ENCODE measurements around the gene PSTPIP1. TPM values are rescaled to one million over a fixed set of nuclear protein-coding genes. Genes with fewer than 3 reads are reported as not detected.

The PSTPIP1 gene
- total RNA-seq, 2 experiments from 2014 or later, result 1.5 to 27.4 TPM

DNA sequence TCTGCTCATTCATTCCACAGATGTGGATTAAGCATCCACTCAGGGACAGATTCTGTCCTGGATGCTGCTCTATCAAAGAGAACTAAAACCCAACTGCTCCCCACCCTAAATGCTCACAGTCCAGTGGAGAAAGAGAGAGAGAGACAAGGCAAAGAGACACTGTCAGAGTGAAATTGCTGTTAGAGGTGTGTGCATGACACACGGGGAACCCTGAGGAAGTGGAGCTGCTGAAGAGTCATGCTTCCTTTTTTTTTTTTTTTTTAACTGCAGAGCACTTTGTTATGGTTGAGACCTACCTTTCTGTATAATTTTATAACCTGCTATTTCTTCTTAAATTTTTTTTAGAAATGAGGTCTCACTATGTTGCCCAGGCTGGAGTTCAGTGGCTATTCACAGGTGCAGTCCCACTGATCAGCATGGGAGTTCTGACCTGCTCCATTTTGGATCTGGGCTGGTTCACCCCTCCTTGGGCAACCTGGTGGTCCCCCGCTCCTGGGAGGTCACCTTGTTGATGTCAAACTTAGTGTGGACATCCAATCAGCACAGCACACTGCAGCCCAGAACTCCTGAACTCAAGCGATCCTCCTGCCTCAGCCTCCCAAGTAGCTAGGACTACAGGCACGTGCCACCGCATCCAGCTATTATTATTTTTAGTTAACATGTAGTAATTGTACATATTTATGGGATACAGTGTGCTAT lies 18.2 kb upstream of the PSTPIP1 start:
- Histone ChIP-seq H2AFZ (ENCODE audit: low read length) (no peak overlapping the region), H3K79me2 (ENCODE audit: insufficient read depth, low read depth, low read length) (no peaks in the 10 kb centered on the region), H3K9me3 (ENCODE audit: low read length) (no peaks in the 10 kb centered on the region), H3K4me1 (ENCODE audit: insufficient read depth, low read length, poor library complexity, severe bottlenecking) (no peaks in the 10 kb centered on the region), H4K20me1 (ENCODE audit: insufficient read depth, low read length) (no peaks in the 10 kb centered on the region), H3K36me3 (ENCODE audit: insufficient read depth, low read length) (no peaks in the 10 kb centered on the region), H3K4me2 (ENCODE audit: low read length) (no peak overlapping the region), H3K4me3 (ENCODE audit: low read depth, low read length, poor library complexity, severe bottlenecking) (no peak overlapping the region), H3K27ac (ENCODE audit: low read depth, low read length, poor library complexity, severe bottlenecking) (no peak overlapping the region), H3K9me2 (ENCODE audit: insufficient read depth, low read length) (no peaks in the 10 kb centered on the region)
- no TSS peak for BruUV-seq (replicated peaks)
- no peak for DNase-seq (ENCODE audit: low spot score)
- intact Hi-C loops (cut with micrococcal nuclease; ENCODE audit: unreplicated experiment), result no loop called here
- ChIA-PET POLR2A (interaction anchor here (0.6 to 1.2 kb wide), 4 partner anchors 15 to 808 kb away, joined by 3 to 6 read pairs (median 4); no protein-coding TSS in a partner anchor), CTCF (ENCODE audit: unreplicated experiment) (no interaction called here)
- TF ChIP-seq EZH2phosphoT487 (IDR thresholded peaks at IDR 0.05; ENCODE audit: borderline replicate concordance, low read depth, low read length), result no peak
- no peak for TF ChIP-seq CTCF (conservative IDR thresholded peaks at IDR 0.05; ENCODE audit: low read length)

- no TSS peak for BruUV-seq (replicated peaks)
- Histone ChIP-seq H3K9me2 (ENCODE audit: insufficient read depth, low read length) (no peaks in the 10 kb centered on the region), H3K4me2 (ENCODE audit: low read length) (no peak overlapping the region), H3K4me3 (ENCODE audit: low read depth, low read length, poor library complexity, severe bottlenecking) (no peak overlapping the region), H2AFZ (ENCODE audit: low read length) (no peak overlapping the region), H3K9me3 (ENCODE audit: low read length) (no peaks in the 10 kb centered on the region), H4K20me1 (ENCODE audit: insufficient read depth, low read length) (no peaks in the 10 kb centered on the region), H3K79me2 (ENCODE audit: insufficient read depth, low read depth, low read length) (no peaks in the 10 kb centered on the region), H3K27ac (ENCODE audit: low read depth, low read length, poor library complexity, severe bottlenecking) (no peak overlapping the region), H3K4me1 (ENCODE audit: insufficient read depth, low read length, poor library complexity, severe bottlenecking) (no peaks in the 10 kb centered on the region), H3K36me3 (ENCODE audit: insufficient read depth, low read length) (no peaks in the 10 kb centered on the region)
- ChIA-PET CTCF (ENCODE audit: unreplicated experiment) (interaction anchor here (0.7 kb wide), 2 partner anchors 9 to 20 kb away, joined by 4 to 5 read pairs; no protein-coding TSS in a partner anchor), POLR2A (interaction anchor here (0.6 to 1.1 kb wide), 5 partner anchors 16 to 667 kb away, joined by 3 to 11 read pairs (median 5); partner anchors contain the start of gene PSTPIP1)
- no peak for TF ChIP-seq EZH2phosphoT487 (IDR thresholded peaks at IDR 0.05; ENCODE audit: borderline replicate concordance, low read depth, low read length)
- TF ChIP-seq CTCF (conservative IDR thresholded peaks at IDR 0.05; ENCODE audit: low read length), result no peak
- intact Hi-C loops (cut with micrococcal nuclease; ENCODE audit: unreplicated experiment), result no loop called here
- DNase-seq (ENCODE audit: low spot score), result no peak
These were observed 16.2 kb upstream of the PSTPIP1 start for GRCh38 chr15:76978522-76979330.

Measured in OCI-LY7 (cell line).